ENCODE measurements around the gene LRP2.
"Not testable (repeated sequence)": the region's sequence is repeated elsewhere in the genome, so short reads cannot be mapped to it uniquely, and the experiment has no call there.

LRP2 gene

GRCh38 chr2:169362118-169362893 lies at the start of gene LRP2:
TSS of gene LRP2 (minus strand) at chr2:169362534. CDS start at chr2:169362399, 135 bp downstream.
- Histone ChIP-seq H3K9ac (ENCODE audit: low read length) (no peak within 1 kb of the TSS), H3K27me3 (replicated peaks; ENCODE audit: control insufficient read depth, insufficient read depth, low read length) (peaks cover 51% of the 10 kb centered on the region), H3K36me3 (ENCODE audit: control insufficient read depth, insufficient read depth, low read length, severe bottlenecking) (no peaks in the 10 kb centered on the region), H3K4me3 (ENCODE audit: low read length) (peak within 1 kb of the TSS; percentile 73), H3K9me3 (ENCODE audit: control insufficient read depth, low read length) (no peaks in the 10 kb centered on the region), H3K4me1 (ENCODE audit: control insufficient read depth, insufficient read depth, low read length) (peaks cover 30% of the 10 kb centered on the region)
- peak; percentile 19 for DNase-seq (ENCODE audit: low read depth)

- Histone ChIP-seq H3K27me3 (replicated peaks; ENCODE audit: control insufficient read depth, insufficient read depth, low read length) (no peaks in the 10 kb centered on the region), H3K9ac (ENCODE audit: low read length) (no peak overlapping the region), H3K4me3 (ENCODE audit: low read length) (no peak overlapping the region), H3K4me1 (ENCODE audit: control insufficient read depth, insufficient read depth, low read length) (no peaks in the 10 kb centered on the region), H3K36me3 (ENCODE audit: control insufficient read depth, insufficient read depth, low read length, severe bottlenecking) (no peaks in the 10 kb centered on the region), H3K9me3 (ENCODE audit: control insufficient read depth, low read length) (no peaks in the 10 kb centered on the region)
- no peak for DNase-seq (ENCODE audit: low read depth)
These were observed 44.6 kb upstream of the LRP2 start for GRCh38 chr2:169406891-169407290.

- H3K36me3 ChIP-seq (ENCODE audit: control insufficient read depth, insufficient read depth, low read length, severe bottlenecking); DNase-seq (ENCODE audit: low read depth); H3K9ac ChIP-seq (ENCODE audit: low read length); H3K9me3 ChIP-seq (ENCODE audit: control insufficient read depth, low read length); H3K4me3 ChIP-seq (ENCODE audit: low read length); H3K4me1 ChIP-seq (ENCODE audit: control insufficient read depth, insufficient read depth, low read length): not testable (repeated sequence)
- peaks cover 12% of the 10 kb centered on the region for H3K27me3 ChIP-seq (replicated peaks; ENCODE audit: control insufficient read depth, insufficient read depth, low read length)
These were observed 37.2 kb upstream of the LRP2 start for GRCh38 chr2:169399491-169399890.

- Histone ChIP-seq H3K36me3 (ENCODE audit: control insufficient read depth, insufficient read depth, low read length, severe bottlenecking) (no peaks in the 10 kb centered on the region), H3K4me3 (ENCODE audit: low read length) (no peak overlapping the region), H3K9me3 (ENCODE audit: control insufficient read depth, low read length) (no peaks in the 10 kb centered on the region), H3K27me3 (replicated peaks; ENCODE audit: control insufficient read depth, insufficient read depth, low read length) (peaks cover 20% of the 10 kb centered on the region), H3K4me1 (ENCODE audit: control insufficient read depth, insufficient read depth, low read length) (no peaks in the 10 kb centered on the region), H3K9ac (ENCODE audit: low read length) (no peak overlapping the region)
- DNase-seq (ENCODE audit: low read depth): peak; percentile 34
These were observed 35.4 kb upstream of the LRP2 start for GRCh38 chr2:169397697-169398096.

GRCh38 chr2:169395821-169396374 lies 33.6 kb upstream of the LRP2 start:
- Histone ChIP-seq H3K9ac (ENCODE audit: low read length) (no peak overlapping the region), H3K36me3 (ENCODE audit: control insufficient read depth, insufficient read depth, low read length, severe bottlenecking) (no peaks in the 10 kb centered on the region), H3K4me3 (ENCODE audit: low read length) (no peak overlapping the region), H3K4me1 (ENCODE audit: control insufficient read depth, insufficient read depth, low read length) (no peaks in the 10 kb centered on the region), H3K9me3 (ENCODE audit: control insufficient read depth, low read length) (no peaks in the 10 kb centered on the region), H3K27me3 (replicated peaks; ENCODE audit: control insufficient read depth, insufficient read depth, low read length) (peaks cover 27% of the 10 kb centered on the region)
- DNase-seq (ENCODE audit: low read depth): no peak

- no peak overlapping the region for H3K9ac ChIP-seq (ENCODE audit: low read length)
- DNase-seq (ENCODE audit: low read depth): no peak
These were observed 30.8 kb upstream of the LRP2 start for GRCh38 chr2:169393068-169393590.

DNA sequence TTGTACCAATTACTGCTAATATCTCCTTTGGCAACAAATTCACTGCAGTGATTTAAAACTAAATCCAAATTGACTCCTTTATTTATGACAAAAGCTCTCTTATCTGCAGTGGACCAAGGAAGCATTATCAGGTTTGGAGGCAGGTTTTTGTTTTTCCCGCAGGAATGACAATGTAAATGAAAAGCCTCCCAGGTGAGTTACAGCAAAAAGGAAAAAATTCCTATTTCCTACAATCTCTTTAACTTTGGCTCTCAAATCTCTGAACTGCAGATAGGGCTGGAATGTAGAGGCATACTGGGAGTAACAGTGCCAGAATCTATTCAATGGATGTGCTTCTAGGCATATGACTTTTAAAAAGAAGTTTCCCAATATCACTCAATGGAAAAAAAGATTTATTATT lies 28.9 kb upstream of the LRP2 start:
- Histone ChIP-seq H3K27me3 (replicated peaks; ENCODE audit: control insufficient read depth, insufficient read depth, low read length) (peaks cover 30% of the 10 kb centered on the region), H3K9ac (ENCODE audit: low read length) (no peak overlapping the region), H3K4me3 (ENCODE audit: low read length) (no peak overlapping the region), H3K9me3 (ENCODE audit: control insufficient read depth, low read length) (no peaks in the 10 kb centered on the region), H3K4me1 (ENCODE audit: control insufficient read depth, insufficient read depth, low read length) (no peaks in the 10 kb centered on the region), H3K36me3 (ENCODE audit: control insufficient read depth, insufficient read depth, low read length, severe bottlenecking) (no peaks in the 10 kb centered on the region)
- no peak for DNase-seq (ENCODE audit: low read depth)

More at GRCh38 chr2:169393068-169393590, 30.8 kb upstream of the LRP2 start:
- H3K9me3 ChIP-seq (ENCODE audit: control insufficient read depth, low read length): no peaks in the 10 kb centered on the region
- H3K4me1 ChIP-seq (ENCODE audit: control insufficient read depth, insufficient read depth, low read length): no peaks in the 10 kb centered on the region
- no peaks in the 10 kb centered on the region for H3K36me3 ChIP-seq (ENCODE audit: control insufficient read depth, insufficient read depth, low read length, severe bottlenecking)
- H3K4me3 ChIP-seq (ENCODE audit: low read length): no peak overlapping the region
- H3K27me3 ChIP-seq (replicated peaks; ENCODE audit: control insufficient read depth, insufficient read depth, low read length): peaks cover 33% of the 10 kb centered on the region

DNA sequence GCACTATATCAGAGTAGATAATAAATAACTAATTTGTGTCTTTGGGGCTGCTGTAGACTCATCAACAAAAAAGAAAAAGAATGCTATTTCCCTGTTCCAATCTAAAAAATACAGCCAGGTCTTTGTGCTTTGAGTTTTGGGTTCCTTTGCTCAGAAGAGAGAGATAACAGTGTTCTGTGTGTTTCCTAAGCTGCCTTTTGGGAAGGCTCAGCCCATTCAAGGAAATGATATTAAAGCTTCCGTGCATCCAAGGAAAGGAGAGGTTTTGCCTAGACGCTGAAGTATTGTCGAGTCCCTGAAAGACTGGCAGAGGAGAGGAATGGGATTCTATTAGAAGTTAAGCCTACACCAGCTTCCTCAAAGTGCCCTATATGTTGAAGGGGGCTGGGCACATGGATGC lies 25.8 kb upstream of the LRP2 start:
- H3K4me3 ChIP-seq (ENCODE audit: low read length): no peak overlapping the region
- H3K4me1 ChIP-seq (ENCODE audit: control insufficient read depth, insufficient read depth, low read length): no peaks in the 10 kb centered on the region
- no peak overlapping the region for H3K9ac ChIP-seq (ENCODE audit: low read length)
- no peak for DNase-seq (ENCODE audit: low read depth)
- no peaks in the 10 kb centered on the region for H3K36me3 ChIP-seq (ENCODE audit: control insufficient read depth, insufficient read depth, low read length, severe bottlenecking)
- no peaks in the 10 kb centered on the region for H3K9me3 ChIP-seq (ENCODE audit: control insufficient read depth, low read length)
- peaks cover 17% of the 10 kb centered on the region for H3K27me3 ChIP-seq (replicated peaks; ENCODE audit: control insufficient read depth, insufficient read depth, low read length)

DNA sequence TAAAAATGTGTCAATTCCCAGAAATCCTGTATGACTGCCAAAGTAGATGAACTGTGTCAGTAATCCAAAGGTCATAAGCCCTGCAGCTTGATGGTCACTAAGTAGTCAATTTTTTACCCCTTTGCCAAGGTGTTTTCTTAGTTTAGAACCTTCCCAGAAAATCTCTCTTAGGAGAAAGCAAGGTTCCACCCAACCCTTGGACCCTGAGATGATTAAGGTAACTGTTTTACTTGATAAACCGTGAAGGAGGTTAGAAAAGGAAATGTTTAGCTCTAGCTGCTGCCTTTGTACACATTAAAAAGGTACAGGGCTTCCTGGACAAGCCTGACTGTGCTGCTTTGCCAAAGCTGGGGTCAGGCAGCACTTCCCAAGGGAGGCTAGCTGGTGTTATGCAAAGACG lies 24.4 kb upstream of the LRP2 start:
- DNase-seq (ENCODE audit: low read depth): no peak
- H3K27me3 ChIP-seq (replicated peaks; ENCODE audit: control insufficient read depth, insufficient read depth, low read length): peaks cover 13% of the 10 kb centered on the region
- H3K9me3 ChIP-seq (ENCODE audit: control insufficient read depth, low read length): no peaks in the 10 kb centered on the region
- no peaks in the 10 kb centered on the region for H3K4me1 ChIP-seq (ENCODE audit: control insufficient read depth, insufficient read depth, low read length)
- no peak overlapping the region for H3K9ac ChIP-seq (ENCODE audit: low read length)
- H3K4me3 ChIP-seq (ENCODE audit: low read length): no peak overlapping the region
- H3K36me3 ChIP-seq (ENCODE audit: control insufficient read depth, insufficient read depth, low read length, severe bottlenecking): no peaks in the 10 kb centered on the region

- Histone ChIP-seq H3K4me1 (ENCODE audit: control insufficient read depth, insufficient read depth, low read length) (no peaks in the 10 kb centered on the region), H3K9me3 (ENCODE audit: control insufficient read depth, low read length) (no peaks in the 10 kb centered on the region), H3K9ac (ENCODE audit: low read length) (no peak overlapping the region), H3K27me3 (replicated peaks; ENCODE audit: control insufficient read depth, insufficient read depth, low read length) (no peaks in the 10 kb centered on the region), H3K36me3 (ENCODE audit: control insufficient read depth, insufficient read depth, low read length, severe bottlenecking) (no peaks in the 10 kb centered on the region), H3K4me3 (ENCODE audit: low read length) (no peak overlapping the region)
- DNase-seq (ENCODE audit: low read depth): no peak
These were observed 22.5 kb upstream of the LRP2 start for GRCh38 chr2:169384816-169385215.

DNA sequence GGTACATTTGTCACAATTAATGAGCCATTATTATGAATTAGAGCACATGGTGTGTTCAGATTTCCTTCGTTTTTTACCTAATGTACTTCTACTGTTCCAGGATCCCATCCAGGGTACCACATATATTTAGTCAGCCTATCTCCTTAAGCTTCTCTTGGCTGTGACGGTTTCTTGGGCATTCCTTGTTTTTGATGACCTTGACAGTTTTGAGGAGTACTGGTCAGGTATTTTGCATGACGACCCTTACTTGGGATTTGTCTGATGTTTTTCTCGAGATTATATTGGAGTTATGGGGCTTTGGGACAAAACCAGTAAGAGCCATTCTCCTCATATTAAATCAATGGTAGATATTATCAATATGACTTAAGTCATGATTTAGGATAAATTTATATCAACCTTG lies 10.2 kb upstream of the LRP2 start:
- H3K4me1 ChIP-seq (ENCODE audit: control insufficient read depth, insufficient read depth, low read length): no peaks in the 10 kb centered on the region
- DNase-seq (ENCODE audit: low read depth): no peak

More for the DNA sequence above, 10.2 kb upstream of the LRP2 start:
- Histone ChIP-seq H3K9me3 (ENCODE audit: control insufficient read depth, low read length) (no peaks in the 10 kb centered on the region), H3K27me3 (replicated peaks; ENCODE audit: control insufficient read depth, insufficient read depth, low read length) (peaks cover 10% of the 10 kb centered on the region), H3K9ac (ENCODE audit: low read length) (no peak overlapping the region), H3K4me3 (ENCODE audit: low read length) (no peak overlapping the region), H3K36me3 (ENCODE audit: control insufficient read depth, insufficient read depth, low read length, severe bottlenecking) (no peaks in the 10 kb centered on the region)
